ENCODE results near the gene BLVRA.
A peak's percentile ranks its signal among the peaks of the same experiment; 100 is the strongest.

The BLVRA gene

DNA sequence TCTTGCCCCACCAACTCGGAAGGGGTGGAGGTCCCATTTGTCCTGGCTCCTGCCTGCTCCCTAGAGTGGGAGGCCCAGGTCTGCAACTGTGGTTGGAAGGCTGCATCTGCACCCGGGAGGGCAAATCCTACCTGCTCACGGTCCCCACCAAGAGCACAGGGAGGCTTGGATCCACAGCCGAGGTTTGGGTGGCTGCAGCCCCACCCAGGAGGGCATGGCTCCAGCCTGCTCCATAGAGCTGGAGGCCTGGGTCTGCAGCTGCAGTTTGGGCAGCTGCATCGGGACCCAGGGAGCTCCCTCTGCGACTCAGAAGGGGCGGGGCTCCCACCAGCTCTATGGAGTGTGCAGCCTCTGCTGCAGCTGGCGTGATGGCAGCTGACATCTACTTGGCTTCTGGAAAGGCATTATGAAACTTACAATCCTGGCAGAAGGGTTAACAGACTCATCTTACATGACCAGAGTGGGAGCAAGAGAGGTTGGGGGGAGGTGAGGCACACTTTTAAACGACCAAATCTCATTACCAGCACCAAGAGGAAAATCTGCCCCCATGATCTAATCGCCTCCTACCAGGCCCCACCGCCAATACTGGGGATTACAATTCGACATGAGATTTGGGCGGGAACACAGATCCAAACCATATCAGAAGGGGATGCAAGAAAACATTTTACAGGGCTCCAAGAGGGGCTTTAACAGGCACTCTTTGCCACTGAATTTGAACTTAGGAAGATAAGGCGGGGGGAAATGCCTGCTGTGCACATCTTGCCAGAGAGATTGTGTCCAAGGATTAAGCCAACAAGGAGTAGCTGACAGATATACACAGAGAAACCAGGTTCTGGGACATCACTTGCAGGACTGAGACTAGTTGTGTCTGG, 8.2 kb upstream of the BLVRA start:
- no peak for ATAC-seq

GRCh38 chr7:43752411-43752810, 6.1 kb upstream of the BLVRA start:
- ATAC-seq: no peak

GRCh38 chr7:43753271-43753810, 5.1 kb upstream of the BLVRA start:
- ATAC-seq: no peak

DNA sequence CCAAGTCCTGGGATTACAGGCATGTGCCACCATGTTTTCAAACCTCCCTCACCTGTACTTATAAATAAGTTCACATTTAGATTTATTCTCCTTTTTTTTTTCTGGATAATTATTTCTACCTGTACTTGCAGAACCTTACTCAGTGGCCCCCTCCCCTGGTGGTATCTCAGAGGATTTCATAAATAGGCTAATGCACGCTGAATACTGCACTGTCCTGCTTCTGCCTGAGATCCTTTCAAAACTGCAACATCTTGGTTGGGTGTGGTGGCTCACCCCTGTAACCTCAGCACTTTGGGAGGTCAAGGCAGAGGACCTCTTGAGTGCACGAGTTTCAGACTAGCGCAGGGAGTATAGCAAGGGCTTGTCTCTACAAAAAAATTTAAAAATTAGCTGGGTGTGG, 4.6 kb upstream of the BLVRA start:
- ATAC-seq: no peak

- no peak for ATAC-seq
Observed at GRCh38 chr7:43754596-43754995, 3.9 kb upstream of the BLVRA start.

- no peak for ATAC-seq
Observed at GRCh38 chr7:43756368-43757072, 2.0 kb upstream of the BLVRA start.

DNA sequence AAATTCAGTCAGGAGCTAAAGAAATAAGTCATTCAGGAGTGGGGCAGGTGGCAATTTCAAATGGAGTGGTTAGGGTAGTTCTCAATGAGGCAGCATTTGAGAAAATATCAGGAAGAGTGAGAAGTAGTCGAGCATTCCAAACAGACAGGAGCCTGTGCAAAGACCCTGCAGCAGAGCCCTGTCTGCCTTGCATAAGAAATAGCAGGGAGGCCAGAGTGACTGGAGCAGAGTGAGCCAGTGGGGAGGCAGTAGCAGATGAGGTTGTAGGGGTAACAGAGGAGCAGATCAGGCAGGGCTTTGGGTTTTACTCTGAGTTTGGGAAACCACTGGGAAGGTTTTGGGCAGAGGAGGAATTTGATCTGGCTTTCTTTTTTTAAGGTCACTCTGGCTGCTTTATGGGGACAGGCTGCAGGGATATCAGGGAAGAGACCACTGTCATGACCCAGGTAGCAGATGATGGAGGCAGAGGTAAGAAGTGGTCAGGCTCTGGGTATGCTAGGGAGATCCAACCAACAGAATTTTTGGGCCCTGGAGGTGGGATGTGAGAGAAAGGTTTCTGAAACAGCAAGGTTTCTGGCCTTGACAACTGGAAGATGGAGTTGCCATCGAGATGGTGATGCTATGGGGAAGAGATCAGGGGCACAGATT, 1.3 kb upstream of the BLVRA start:
- ATAC-seq: no peak

DNA sequence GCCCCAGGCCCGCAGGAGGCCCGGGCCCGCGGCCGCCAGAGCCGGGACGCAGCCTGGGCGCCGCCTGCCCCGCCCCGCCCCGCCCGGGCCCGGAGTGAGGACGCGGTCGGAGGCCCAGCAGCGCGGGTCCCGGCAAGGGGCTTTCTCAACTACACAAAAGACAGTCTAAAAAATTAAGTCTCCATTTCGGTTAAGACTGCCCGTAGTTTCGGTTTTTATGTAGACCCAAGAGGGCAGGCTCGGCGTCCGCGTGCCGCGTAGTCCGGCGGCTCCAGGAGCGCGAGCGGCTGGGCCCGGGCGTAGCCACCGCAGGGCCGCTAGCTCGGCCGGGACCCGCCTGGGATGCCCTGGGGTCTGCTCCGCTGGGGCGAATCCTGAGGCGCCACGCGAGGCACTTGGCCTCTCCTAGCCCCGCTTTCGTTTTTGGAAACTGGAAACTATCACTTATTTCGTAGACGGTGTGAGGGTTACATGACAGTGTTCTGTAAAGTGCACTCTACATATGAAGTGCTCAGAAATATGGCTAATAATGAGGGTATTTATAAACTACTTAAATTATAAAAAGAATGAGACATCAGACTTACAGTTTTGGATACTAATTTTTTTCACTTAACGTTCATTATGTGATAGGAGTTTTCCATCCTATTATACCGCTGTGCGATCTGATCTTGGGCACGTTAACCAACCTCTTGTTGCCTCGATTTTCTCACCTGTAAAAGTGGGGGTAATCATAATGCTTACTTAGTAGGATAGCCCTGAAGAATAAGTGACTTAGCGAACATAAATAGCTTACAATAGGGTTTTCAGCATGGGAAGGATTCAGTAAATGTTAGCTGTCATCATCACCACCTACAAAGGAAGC, 573 bp downstream of the BLVRA start:
- peak; percentile 78 to 82 for ATAC-seq

- ATAC-seq: no peak
Observed at GRCh38 chr7:43760861-43761260, 2.4 kb downstream of the BLVRA start.

- ATAC-seq: no peak
Observed at GRCh38 chr7:43761382-43761781, 2.9 kb downstream of the BLVRA start.

- ATAC-seq: no peak
Observed at GRCh38 chr7:43761938-43762692, 3.6 kb downstream of the BLVRA start.

DNA sequence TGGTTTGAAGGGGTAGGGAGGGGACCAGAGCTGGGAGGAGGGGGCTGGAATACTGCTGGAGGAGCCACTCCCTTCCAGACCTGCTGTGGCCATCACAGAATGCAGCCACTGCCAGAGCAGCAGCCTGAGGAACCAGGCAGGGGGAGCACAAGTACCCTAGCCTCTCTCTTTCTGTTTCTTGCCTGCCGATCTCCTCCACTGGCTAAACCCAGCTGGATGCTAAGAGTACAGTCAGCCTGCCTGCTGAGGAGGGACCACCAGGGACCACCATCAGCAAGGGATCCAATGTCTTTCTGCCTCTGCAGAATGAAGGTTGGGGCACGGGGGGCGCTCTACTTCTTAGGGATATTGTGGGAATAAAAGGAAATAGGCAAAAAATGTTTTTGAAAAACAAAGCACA, 4.7 kb downstream of the BLVRA start:
- no peak for ATAC-seq

- ATAC-seq: peak in 1 of 2 donors; percentile 28
Observed at GRCh38 chr7:43764039-43764761, 5.7 kb downstream of the BLVRA start.

GRCh38 chr7:43764807-43765491, 6.5 kb downstream of the BLVRA start:
- no peak for ATAC-seq

DNA sequence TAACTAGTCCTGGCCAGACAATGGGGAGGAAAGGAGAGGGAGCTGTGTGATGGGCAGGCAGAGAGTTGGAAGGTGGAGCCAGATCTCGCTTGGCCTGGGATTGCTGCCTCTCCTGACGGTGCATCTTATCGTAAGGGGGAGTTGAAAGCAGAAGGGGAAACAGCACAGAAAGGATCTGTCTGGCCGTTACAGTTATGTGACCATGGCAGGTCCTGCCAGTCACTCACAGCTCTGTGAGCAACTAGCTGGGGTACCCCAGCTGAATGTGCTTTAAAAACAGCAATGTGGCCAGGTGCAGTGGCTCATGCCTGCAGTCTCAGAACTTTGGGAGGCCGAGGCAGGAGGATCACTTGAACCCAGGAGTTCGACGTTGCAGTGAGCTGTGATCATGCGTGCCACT, 8.1 kb downstream of the BLVRA start:
- no peak for ATAC-seq

- ATAC-seq: no peak
Observed at GRCh38 chr7:43767311-43767710, 8.8 kb downstream of the BLVRA start.

DNA sequence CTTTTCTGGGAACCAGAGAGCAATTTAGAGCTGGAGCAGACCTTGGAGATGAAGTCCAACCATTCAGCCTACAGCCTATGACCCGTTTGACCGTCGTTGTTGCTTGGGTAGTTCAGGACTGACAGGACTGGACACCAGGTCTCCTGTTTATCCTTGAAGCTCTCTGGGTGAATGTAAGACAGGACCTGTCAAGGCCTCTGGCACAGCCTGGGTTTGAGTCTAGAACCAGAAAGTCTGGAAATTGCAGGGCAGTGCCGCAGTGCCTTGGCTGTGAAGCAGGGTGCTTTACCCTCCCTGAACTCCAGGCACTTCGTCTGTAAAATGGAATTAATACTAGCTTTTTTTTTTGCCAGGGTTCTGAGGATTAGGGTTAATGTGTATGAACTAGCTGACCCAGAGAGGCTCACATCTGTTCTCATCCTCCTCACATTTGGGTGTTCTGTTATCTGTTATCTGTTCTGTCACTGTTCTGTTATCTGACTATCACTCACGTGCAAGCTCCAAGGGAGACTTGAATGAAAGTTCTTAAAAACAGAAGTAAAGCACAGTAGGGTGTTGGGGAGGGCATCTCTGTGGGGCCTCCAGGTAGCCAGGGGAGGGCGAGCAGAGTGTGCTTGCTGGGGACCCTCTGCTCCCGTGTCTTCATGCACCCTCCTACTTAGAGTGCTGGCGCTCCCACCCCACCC, 9.9 kb downstream of the BLVRA start:
- ATAC-seq: peak in 1 of 2 donors; percentile 17

- ATAC-seq: peak; percentile 32 to 63
Observed at GRCh38 chr7:43768887-43769272, 10.4 kb downstream of the BLVRA start.

GRCh38 chr7:43769281-43769680, 10.8 kb downstream of the BLVRA start:
- no peak for ATAC-seq

Data from activated CD4-positive, CD25-positive, alpha-beta regulatory T cell treated with anti-CD3 and anti-CD28 coated beads, Interleukin-2, amount 50 U/mL, for 24 hours (primary cell).